K562 (cell line): ENCODE results near the gene HSPA1L. TPM values are rescaled to one million over a fixed set of nuclear protein-coding genes. Genes with fewer than 3 reads are reported as not detected.
A peak's percentile ranks its signal among the peaks of the same experiment; 100 is the strongest.
"Not testable (repeated sequence)": the region's sequence is repeated elsewhere in the genome, so short reads cannot be mapped to it uniquely, and the experiment has no call there.

Experiments
- ATAC-seq: fragments of 200-7000 bp; cut with Tn5 transposase; 3 replicates; pipeline ENCODE4 v1.9.1; 2020; ENCODE audit warnings: moderate library complexity
- BruUV-seq: library from RNA; stranded (reverse); fragments of 400-500 nt; replicated peaks from 2 replicates; lab custom pipeline; 2021; lab: Mats Ljungman, UMichigan
- CTCF ChIA-PET: fragments of 300-600 bp; formaldehyde crosslinking; extraction: SDS; loops from one replicate; lab custom pipeline; 2021; ENCODE audit warnings: low intra/inter-chr PET ratio; lab: Yijun Ruan, JAX
- POLR2A ChIA-PET: fragments of 300-600, 350-650 bp; sonication (Branson Sonifier 250); formaldehyde crosslinking; extraction: SDS; loops from one replicate; lab custom pipeline; 2021; ENCODE audit warnings: antibody characterized with exemption, inconsistent platforms; lab: Yijun Ruan, JAX
- DNase-seq, 4 experiments: peaks; one replicate each; pipeline versions ENCODE4 v3.0.0 to v3.0.0-alpha.2; 2011 to 2018; ENCODE audit warnings: low spot score in 3 of 4, mixed read lengths in 3 of 4; ENCODE audit errors: extremely low read depth in 1 of 4
- FAIRE-seq: peaks from 2 replicates; lab custom pipeline; 2011; peaks lifted over from hg19 to GRCh38; lab: Jason Lieb, UNC
- H2AFZ ChIP-seq: 2 replicates; pipeline ENCODE4 v1.6.0; 2011; ENCODE audit warnings: low read depth, low read length, control low read depth, inconsistent platforms
- H3K27ac ChIP-seq: fragments of 200-600 bp; 3 replicates; pipeline ENCODE4 v1.8.0; 2011; ENCODE audit warnings: low read depth, mild to moderate bottlenecking, control low read depth, inconsistent platforms, low read length, moderate library complexity, mixed read lengths; ENCODE audit errors: extremely low read depth
- H3K27me3 ChIP-seq, 2 experiments: fragments of 300-600 bp in 1 of 2; 2 replicates in 1 of 2; 3 replicates in 1 of 2; pipeline versions ENCODE4 v1.6.0 to v1.8.0; 2011; ENCODE audit warnings: inconsistent platforms in 2 of 2, low read length in 2 of 2, mild to moderate bottlenecking in 1 of 2, mixed read lengths in 1 of 2, moderate library complexity in 1 of 2; ENCODE audit not compliant: control insufficient read depth in 2 of 2, insufficient read depth in 2 of 2
- H3K36me3 ChIP-seq: fragments of 300-600 bp; 3 replicates; pipeline ENCODE4 v1.8.0; 2011; ENCODE audit warnings: mild to moderate bottlenecking, low read length, inconsistent platforms; ENCODE audit not compliant: control insufficient read depth, insufficient read depth
- H3K4me1 ChIP-seq, 2 experiments: fragments of 200-600 bp in 1 of 2; replicated peaks in 1 of 2; 2 replicates in 1 of 2; 3 replicates in 1 of 2; pipeline versions ENCODE4 v1.5.1 to v1.8.0; 2011; ENCODE audit warnings: inconsistent platforms in 2 of 2, low read length in 2 of 2, mild to moderate bottlenecking in 1 of 2, mixed read lengths in 1 of 2, moderate library complexity in 1 of 2; ENCODE audit not compliant: control insufficient read depth in 2 of 2, insufficient read depth in 2 of 2
- H3K4me2 ChIP-seq: 2 replicates; pipeline ENCODE4 v1.6.1; 2011; ENCODE audit warnings: low read length, control low read depth, inconsistent platforms, mixed read lengths; ENCODE audit not compliant: insufficient read depth
- H3K4me3 ChIP-seq: fragments of 200-600 bp; sonication (generic), shearing (Covaris generic); 2 replicates; pipeline ENCODE4 v1.5.1; 2016; ENCODE audit warnings: control low read depth, inconsistent platforms
- H3K79me2 ChIP-seq: fragments of 200-600 bp; 3 replicates; pipeline ENCODE4 v1.8.0; 2011; ENCODE audit warnings: low read length, inconsistent platforms; ENCODE audit not compliant: control insufficient read depth, insufficient read depth
- H3K9ac ChIP-seq, 2 experiments: 2 replicates each; pipeline versions ENCODE4 v1.6.0 to v1.6.1; 2011; ENCODE audit warnings: low read depth in 2 of 2, low read length in 2 of 2, control low read depth in 1 of 2, inconsistent platforms in 1 of 2, mild to moderate bottlenecking in 1 of 2, mixed read lengths in 1 of 2; ENCODE audit not compliant: insufficient read depth in 1 of 2
- H3K9me1 ChIP-seq: one replicate; pipeline ENCODE4 v1.6.0; 2011; ENCODE audit warnings: inconsistent platforms, mild to moderate bottlenecking, low read length, moderate library complexity; ENCODE audit not compliant: control insufficient read depth, insufficient read depth
- H3K9me3 ChIP-seq: replicated peaks from 2 replicates; pipeline ENCODE4 v1.5.1; 2011; ENCODE audit warnings: low read depth, low read length, inconsistent platforms; ENCODE audit not compliant: control insufficient read depth, insufficient read depth
- H4K20me1 ChIP-seq: replicated peaks from 2 replicates; pipeline ENCODE4 v1.6.1; 2011; ENCODE audit warnings: low read length, inconsistent platforms, mixed read lengths; ENCODE audit not compliant: control insufficient read depth, insufficient read depth
- CTCF ChIP-seq, 3 experiments: IDR thresholded peaks in 2 of 3; conservative IDR thresholded peaks in 1 of 3; 2 replicates each; pipeline ENCODE4 v1.5.1; 2011 to 2012; ENCODE audit warnings: low read length in 3 of 3, mild to moderate bottlenecking in 3 of 3, control low read depth in 2 of 3, improper control_type of control experiment in 1 of 3, inconsistent platforms in 1 of 3, low read depth in 1 of 3, mixed read lengths in 1 of 3, moderate library complexity in 1 of 3; ENCODE audit not compliant: insufficient read depth in 2 of 3
- ETV1 ChIP-seq: fragments of 450-650 bp; conservative IDR thresholded peaks from 2 replicates; pipeline ENCODE4 v1.6.1; 2016; ENCODE audit warnings: missing genetic modification characterization, control low read depth, low read depth, missing compliant biosample characterization
- MTA1 ChIP-seq: fragments of 450-650 bp; IDR thresholded peaks from 2 replicates; pipeline ENCODE4 v1.6.1; 2017; ENCODE audit warnings: borderline replicate concordance
- PHTF2 ChIP-seq: fragments of 250-450 bp; sonication (Bioruptor Pico); IDR thresholded peaks from 2 replicates; pipeline ENCODE4 v1.5.0; 2021; ENCODE audit warnings: mild to moderate bottlenecking
- RBFOX2 ChIP-seq: fragments of 200-400 bp; formaldehyde crosslinking; IDR thresholded peaks from 2 replicates; pipeline ENCODE4 v1.6.1; 2017; ENCODE audit warnings: low read depth, mild to moderate bottlenecking, low read length, moderate library complexity
- SIN3A ChIP-seq, 2 experiments: fragments of 150-350 bp in 1 of 2; IDR thresholded peaks; 2 replicates each; pipeline ENCODE4 v1.6.1; 2011 to 2016; ENCODE audit warnings: borderline replicate concordance in 2 of 2, low read depth in 2 of 2, low read length in 2 of 2, mild to moderate bottlenecking in 2 of 2, moderate library complexity in 2 of 2; ENCODE audit not compliant: control insufficient read depth in 1 of 2
- ZBTB7A ChIP-seq: IDR thresholded peaks from 2 replicates; pipeline ENCODE4 v1.6.1; 2011; ENCODE audit warnings: low read depth, mild to moderate bottlenecking, low read length, moderate library complexity, borderline replicate concordance; ENCODE audit not compliant: control insufficient read depth
- ZNF23 ChIP-seq: fragments of 250-450 bp; sonication (Bioruptor Pico); IDR thresholded peaks from 2 replicates; pipeline ENCODE4 v1.4.0; 2020; ENCODE audit warnings: mild to moderate bottlenecking
- WGBS: fragments of 100-300 bp; shearing (Covaris generic); methylation state at CpG from one replicate; pipeline ENCODE4 v1.1.6; 2016; ENCODE audit warnings: low coverage, mixed read lengths; ENCODE audit not compliant: insufficient coverage; ENCODE audit errors: missing lambda C conversion rate; 5-methylcytosine and 5-hydroxymethylcytosine counted together
- in situ Hi-C: fragments of 300-500 bp; cut with MboI; formaldehyde crosslinking; loops from 4 replicates; pipeline ENCODE4 v1.15.0; 2018; ENCODE audit warnings: inconsistent platforms, mixed read lengths
- intact Hi-C: fragments of 100-400 bp; cut with micrococcal nuclease; formaldehyde crosslinking; loops from 2 replicates; pipeline ENCODE4 v1.14.2; 2022
- polyA plus RNA-seq, 8 experiments: library from polyadenylated mRNA; depleted of rRNA in 4 of 8; stranded (reverse) in 5 of 8; unstranded in 3 of 8; fragments of >200 nt; fragmentation: Nextera tagmentation in 2 of 8; fragmentation: Illumina TruSeq in 1 of 8; extraction: Ambion mirVana in 2 of 8; extraction: Trizol in 1 of 8; gene quantifications; 2 replicates each; pipeline versions ENCODE4 v1.2.1 to v1.2.3, GENCODE V29; 2011 to 2014; ENCODE audit warnings: inconsistent platforms in 1 of 8, missing spikeins in 1 of 8
- total RNA-seq, 7 experiments: library from RNA; depleted of rRNA in 6 of 7; stranded (reverse); fragments of >200 nt in 6 of 7; fragmentation: Illumina TruSeq in 2 of 7; extraction: Trizol in 2 of 7; gene quantifications; 2 replicates each; pipeline versions ENCODE4 v1.2.1 to v1.2.3, GENCODE V29; 2011 to 2021; ENCODE audit warnings: low replicate concordance in 1 of 7
- TF ChIP-seq, protein P1 (sequence below): fragments of 250-450 bp; sonication (Bioruptor Pico); IDR thresholded peaks from 2 replicates; pipeline ENCODE4 v1.5.0; 2021; ENCODE audit warnings: mild to moderate bottlenecking, moderate library complexity

The HSPA1L gene
- total and polyA plus RNA-seq, 9 of the 15 experiments (the other 6 are each of a cell fraction or from before 2014, with no cell fraction given) = 0.14 to 2.1 (median 1.3) TPM

DNA sequence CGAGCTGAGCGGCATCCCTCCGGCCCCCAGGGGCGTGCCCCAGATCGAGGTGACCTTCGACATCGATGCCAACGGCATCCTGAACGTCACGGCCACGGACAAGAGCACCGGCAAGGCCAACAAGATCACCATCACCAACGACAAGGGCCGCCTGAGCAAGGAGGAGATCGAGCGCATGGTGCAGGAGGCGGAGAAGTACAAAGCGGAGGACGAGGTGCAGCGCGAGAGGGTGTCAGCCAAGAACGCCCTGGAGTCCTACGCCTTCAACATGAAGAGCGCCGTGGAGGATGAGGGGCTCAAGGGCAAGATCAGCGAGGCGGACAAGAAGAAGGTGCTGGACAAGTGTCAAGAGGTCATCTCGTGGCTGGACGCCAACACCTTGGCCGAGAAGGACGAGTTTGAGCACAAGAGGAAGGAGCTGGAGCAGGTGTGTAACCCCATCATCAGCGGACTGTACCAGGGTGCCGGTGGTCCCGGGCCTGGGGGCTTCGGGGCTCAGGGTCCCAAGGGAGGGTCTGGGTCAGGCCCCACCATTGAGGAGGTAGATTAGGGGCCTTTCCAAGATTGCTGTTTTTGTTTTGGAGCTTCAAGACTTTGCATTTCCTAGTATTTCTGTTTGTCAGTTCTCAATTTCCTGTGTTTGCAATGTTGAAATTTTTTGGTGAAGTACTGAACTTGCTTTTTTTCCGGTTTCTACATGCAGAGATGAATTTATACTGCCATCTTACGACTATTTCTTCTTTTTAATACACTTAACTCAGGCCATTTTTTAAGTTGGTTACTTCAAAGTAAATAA is 2.2 kb upstream of the HSPA1L start:
- H3K27me3 ChIP-seq, CTCF ChIA-PET, H3K9me3 ChIP-seq, DNase-seq, H3K9me1 ChIP-seq, H2AFZ ChIP-seq, intact Hi-C loops, in situ Hi-C loops: not testable (repeated sequence)
- H3K27ac ChIP-seq = peak overlapping the region; percentile 21; the same call in 1 of the 3 replicates
- peaks cover 61% of the 10 kb centered on the region for H3K79me2 ChIP-seq
- H3K4me2 ChIP-seq = peak overlapping the region; percentile 89
- peak; percentile 3 for ATAC-seq
- peaks cover 23% of the 10 kb centered on the region for H3K36me3 ChIP-seq
- peak overlapping the region; percentile 53 to 90 for H3K9ac ChIP-seq
- POLR2A ChIA-PET = interaction anchor here (0.8 to 1.9 kb wide), 15 partner anchors 9 to 266 kb away, joined by 3 to 20 read pairs (median 4); partner anchors contain the start of genes CLIC1, GPANK1, HSPA1B and LSM2
- H3K4me3 ChIP-seq = peak overlapping the region; percentile 54
- under 1% methylated on average over 14 of the region's 37 CpGs for WGBS
- peaks cover 16% of the 10 kb centered on the region for H4K20me1 ChIP-seq
- peak; percentile 42 for FAIRE-seq
- H3K4me1 ChIP-seq = peaks cover 38 to 45% of the 10 kb centered on the region in 2 experiments
- TSS peak; percentile 60 for BruUV-seq
- TF ChIP-seq PHTF2 (CRISPR knock-in tag) = peak; percentile 84; the same call in 1 of the 2 replicates
- TF ChIP-seq ZBTB7A = peak; percentile 72; the same call in 1 of the 2 replicates
- 0 out of 2 replicates have a peak, but pooled peaks have one; percentile 22 for TF ChIP-seq MTA1
- 0 out of 2 replicates have a peak, but pooled peaks have one; percentile 19 for TF ChIP-seq ETV1
- TF ChIP-seq RBFOX2 = peak; percentile 53; the same call in 1 of the 2 replicates
- TF ChIP-seq ZNF23 (CRISPR knock-in tag) = 0 out of 2 replicates have a peak, but pooled peaks have one; percentile 27
- TF ChIP-seq, protein P1, sequence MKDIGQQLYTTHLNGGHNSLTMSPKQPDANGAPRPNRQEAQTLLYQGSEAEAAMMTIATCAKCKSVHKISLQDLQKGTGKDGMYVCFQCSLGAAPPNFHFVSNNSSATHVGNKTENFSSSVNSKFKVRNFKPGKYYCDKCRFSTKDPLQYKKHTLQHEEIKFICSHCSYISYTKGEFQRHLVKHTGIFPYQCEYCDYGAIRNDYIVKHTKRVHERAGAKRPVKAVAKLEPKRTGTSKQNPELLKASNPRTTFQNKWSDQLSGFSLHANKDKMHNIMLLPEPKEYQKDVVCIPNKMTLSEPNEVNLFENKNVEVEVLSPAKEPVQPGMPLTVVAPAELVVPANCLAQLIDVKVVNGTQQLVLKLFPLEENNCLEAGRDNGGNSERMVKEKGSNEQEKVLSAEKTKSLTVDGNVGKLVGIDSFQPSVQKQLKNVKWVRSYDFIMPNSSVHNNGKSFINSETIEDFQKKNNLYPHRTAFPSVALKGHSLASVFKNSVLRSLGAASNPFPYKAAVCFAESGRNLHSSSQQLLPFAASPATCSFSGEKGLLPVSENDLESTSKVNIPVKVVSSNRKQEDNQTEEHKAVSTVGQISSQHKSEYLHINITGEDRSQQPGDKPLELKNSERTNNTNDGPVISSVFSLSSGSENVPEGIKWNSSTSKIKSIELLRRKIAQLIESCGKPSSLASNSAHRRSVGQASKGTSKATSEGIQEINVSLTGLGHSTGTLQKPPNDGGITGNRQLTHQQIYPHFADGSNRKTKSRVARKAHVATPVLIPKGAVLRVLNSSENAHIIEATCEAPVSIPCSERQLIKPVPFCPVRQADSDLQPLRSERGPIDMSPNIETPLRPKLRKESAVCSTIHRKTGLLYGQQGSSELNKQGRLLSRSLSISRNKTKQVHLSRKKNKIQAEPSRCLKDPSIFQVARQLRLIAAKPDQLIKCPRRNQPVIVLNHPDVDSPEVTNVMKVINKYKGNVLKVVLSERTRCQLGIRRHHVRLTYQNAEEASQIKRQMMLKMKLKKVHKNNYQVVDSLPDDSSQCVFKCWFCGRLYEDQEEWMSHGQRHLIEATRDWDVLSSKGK (CRISPR knock-in tag) = 0 out of 2 replicates have a peak, but pooled peaks have one; percentile 54
- 0 out of 4 replicates have a peak, but pooled peaks of 1 of the 2 experiments have one; percentile 67 for TF ChIP-seq SIN3A (IDR thresholded peaks at IDR 0.05; ENCODE audit: borderline replicate concordance in 2 of 2, control insufficient read depth in 1 of 2, low read depth in 2 of 2, low read length in 2 of 2)
- peak in 1 of 3 experiments; percentile 36; a peak in 1 of 6 replicates for TF ChIP-seq CTCF (IDR thresholded peaks at IDR 0.05 in 2 of 3, conservative IDR thresholded peaks at IDR 0.05 in 1 of 3; ENCODE audit: insufficient read depth in 2 of 3, low read depth in 1 of 3, low read length in 3 of 3)
